ENCODE data around the gene ZMAT5. TPM values are rescaled to one million over a fixed set of nuclear protein-coding genes. Genes with fewer than 3 reads are reported as not detected.
A peak's percentile ranks its signal among the peaks of the same experiment; 100 is the strongest.

Gene ZMAT5
- total and polyA plus RNA-seq, 2 of the 13 experiments (the other 11 are each of a cell fraction or from before 2014, with no cell fraction given): 20.7 to 27.8 TPM

- TF ChIP-seq, protein P1, sequence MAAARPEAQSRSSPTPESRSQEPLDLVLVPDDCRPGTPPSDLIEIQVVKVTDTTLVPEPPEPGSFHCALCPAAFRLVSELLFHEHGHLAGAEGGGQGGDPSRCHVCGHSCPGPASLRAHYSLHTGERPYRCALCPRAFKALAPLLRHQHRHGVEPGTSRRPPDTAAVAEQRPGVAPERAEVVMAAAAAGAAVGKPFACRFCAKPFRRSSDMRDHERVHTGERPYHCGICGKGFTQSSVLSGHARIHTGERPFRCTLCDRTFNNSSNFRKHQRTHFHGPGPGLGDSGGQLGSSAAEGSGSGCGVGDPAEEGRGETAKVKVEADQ (CRISPR knock-in tag; IDR thresholded peaks at IDR 0.05; ENCODE audit: borderline replicate concordance): no peak
- TF ChIP-seq FOXC1 (CRISPR knock-in tag; IDR thresholded peaks at IDR 0.05; ENCODE audit: borderline replicate concordance) (no peak), ZNF761 (CRISPR knock-in tag; conservative IDR thresholded peaks at IDR 0.05) (no peak), ZNF589 (CRISPR knock-in tag; conservative IDR thresholded peaks at IDR 0.05) (no peak), NR2C2 (CRISPR knock-in tag; IDR thresholded peaks at IDR 0.05; ENCODE audit: borderline replicate concordance) (peak; percentile 78), ERF (CRISPR knock-in tag; IDR thresholded peaks at IDR 0.05) (peak; percentile 74; the same call in 1 of the 2 replicates), UBTF (CRISPR knock-in tag; IDR thresholded peaks at IDR 0.05) (peak; percentile 45; the same call in 1 of the 2 replicates), TBP (CRISPR knock-in tag; IDR thresholded peaks at IDR 0.05) (no peak), HOXA5 (CRISPR knock-in tag; IDR thresholded peaks at IDR 0.05) (no peak), SIN3B (IDR thresholded peaks at IDR 0.05; ENCODE audit: low read length) (no peak), CHCHD3 (CRISPR knock-in tag; IDR thresholded peaks at IDR 0.05) (no peak), ZNF20 (CRISPR knock-in tag; IDR thresholded peaks at IDR 0.05) (no peak), ZSCAN30 (CRISPR knock-in tag; IDR thresholded peaks at IDR 0.05) (no peak), ZBTB21 (CRISPR knock-in tag; IDR thresholded peaks at IDR 0.05) (no peak), ZNF616 (CRISPR knock-in tag; IDR thresholded peaks at IDR 0.05; ENCODE audit: low read depth) (no peak), ZNF280D (CRISPR knock-in tag; IDR thresholded peaks at IDR 0.05) (no peak), FIP1L1 (IDR thresholded peaks at IDR 0.05; ENCODE audit: borderline replicate concordance, insufficient read depth, low read depth, low read length) (no peak)
- TF ChIP-seq, protein P2, sequence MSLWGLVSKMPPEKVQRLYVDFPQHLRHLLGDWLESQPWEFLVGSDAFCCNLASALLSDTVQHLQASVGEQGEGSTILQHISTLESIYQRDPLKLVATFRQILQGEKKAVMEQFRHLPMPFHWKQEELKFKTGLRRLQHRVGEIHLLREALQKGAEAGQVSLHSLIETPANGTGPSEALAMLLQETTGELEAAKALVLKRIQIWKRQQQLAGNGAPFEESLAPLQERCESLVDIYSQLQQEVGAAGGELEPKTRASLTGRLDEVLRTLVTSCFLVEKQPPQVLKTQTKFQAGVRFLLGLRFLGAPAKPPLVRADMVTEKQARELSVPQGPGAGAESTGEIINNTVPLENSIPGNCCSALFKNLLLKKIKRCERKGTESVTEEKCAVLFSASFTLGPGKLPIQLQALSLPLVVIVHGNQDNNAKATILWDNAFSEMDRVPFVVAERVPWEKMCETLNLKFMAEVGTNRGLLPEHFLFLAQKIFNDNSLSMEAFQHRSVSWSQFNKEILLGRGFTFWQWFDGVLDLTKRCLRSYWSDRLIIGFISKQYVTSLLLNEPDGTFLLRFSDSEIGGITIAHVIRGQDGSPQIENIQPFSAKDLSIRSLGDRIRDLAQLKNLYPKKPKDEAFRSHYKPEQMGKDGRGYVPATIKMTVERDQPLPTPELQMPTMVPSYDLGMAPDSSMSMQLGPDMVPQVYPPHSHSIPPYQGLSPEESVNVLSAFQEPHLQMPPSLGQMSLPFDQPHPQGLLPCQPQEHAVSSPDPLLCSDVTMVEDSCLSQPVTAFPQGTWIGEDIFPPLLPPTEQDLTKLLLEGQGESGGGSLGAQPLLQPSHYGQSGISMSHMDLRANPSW (CRISPR knock-in tag; IDR thresholded peaks at IDR 0.05; ENCODE audit: borderline replicate concordance): no peak
These were observed 32.4 kb upstream of the ZMAT5 start (continued) for GRCh38 chr22:29799217-29799680.
